ENCODE measurements around the gene ARID5B.

Gene ARID5B

GRCh38 chr10:62082271-62082656 lies 180.8 kb downstream of the ARID5B start:
- no peaks in the 10 kb centered on the region for H3K9me3 ChIP-seq (ENCODE audit: control insufficient read depth, low read depth, low read length)
- no peaks in the 10 kb centered on the region for H3K4me1 ChIP-seq (ENCODE audit: control insufficient read depth, low read depth, low read length)
- H3K36me3 ChIP-seq (ENCODE audit: control insufficient read depth, low read depth, low read length): no peaks in the 10 kb centered on the region
- H3K4me3 ChIP-seq (ENCODE audit: low read length): no peak overlapping the region
- no peak overlapping the region for H3K9ac ChIP-seq (ENCODE audit: low read length)
- H3K27me3 ChIP-seq (ENCODE audit: control insufficient read depth, insufficient read depth, low read length): no peaks in the 10 kb centered on the region
- H3K27ac ChIP-seq (ENCODE audit: low read length): no peak overlapping the region

GRCh38 chr10:62082729-62083411 lies 181.4 kb downstream of the ARID5B start:
- no peaks in the 10 kb centered on the region for H3K4me1 ChIP-seq (ENCODE audit: control insufficient read depth, low read depth, low read length)

GRCh38 chr10:62083412-62084267 lies 182.1 kb downstream of the ARID5B start:
- no peaks in the 10 kb centered on the region for H3K27me3 ChIP-seq (ENCODE audit: control insufficient read depth, insufficient read depth, low read length)
- no peaks in the 10 kb centered on the region for H3K4me1 ChIP-seq (ENCODE audit: control insufficient read depth, low read depth, low read length)
- no peak overlapping the region for H3K9ac ChIP-seq (ENCODE audit: low read length)
- no peak overlapping the region for H3K4me3 ChIP-seq (ENCODE audit: low read length)
- no peak overlapping the region for H3K27ac ChIP-seq (ENCODE audit: low read length)
- no peaks in the 10 kb centered on the region for H3K9me3 ChIP-seq (ENCODE audit: control insufficient read depth, low read depth, low read length)
- no peaks in the 10 kb centered on the region for H3K36me3 ChIP-seq (ENCODE audit: control insufficient read depth, low read depth, low read length)

More at GRCh38 chr10:62082729-62083411, 181.4 kb downstream of the ARID5B start:
- Histone ChIP-seq H3K27ac (ENCODE audit: low read length) (no peak overlapping the region), H3K36me3 (ENCODE audit: control insufficient read depth, low read depth, low read length) (no peaks in the 10 kb centered on the region), H3K9me3 (ENCODE audit: control insufficient read depth, low read depth, low read length) (no peaks in the 10 kb centered on the region), H3K27me3 (ENCODE audit: control insufficient read depth, insufficient read depth, low read length) (no peaks in the 10 kb centered on the region), H3K9ac (ENCODE audit: low read length) (no peak overlapping the region), H3K4me3 (ENCODE audit: low read length) (no peak overlapping the region)

GRCh38 chr10:62084451-62084850 lies 183.0 kb downstream of the ARID5B start:
- Histone ChIP-seq H3K9me3 (ENCODE audit: control insufficient read depth, low read depth, low read length) (no peaks in the 10 kb centered on the region), H3K4me1 (ENCODE audit: control insufficient read depth, low read depth, low read length) (no peaks in the 10 kb centered on the region), H3K27me3 (ENCODE audit: control insufficient read depth, insufficient read depth, low read length) (no peaks in the 10 kb centered on the region), H3K27ac (ENCODE audit: low read length) (no peak overlapping the region), H3K9ac (ENCODE audit: low read length) (no peak overlapping the region), H3K4me3 (ENCODE audit: low read length) (no peak overlapping the region), H3K36me3 (ENCODE audit: control insufficient read depth, low read depth, low read length) (no peaks in the 10 kb centered on the region)

DNA sequence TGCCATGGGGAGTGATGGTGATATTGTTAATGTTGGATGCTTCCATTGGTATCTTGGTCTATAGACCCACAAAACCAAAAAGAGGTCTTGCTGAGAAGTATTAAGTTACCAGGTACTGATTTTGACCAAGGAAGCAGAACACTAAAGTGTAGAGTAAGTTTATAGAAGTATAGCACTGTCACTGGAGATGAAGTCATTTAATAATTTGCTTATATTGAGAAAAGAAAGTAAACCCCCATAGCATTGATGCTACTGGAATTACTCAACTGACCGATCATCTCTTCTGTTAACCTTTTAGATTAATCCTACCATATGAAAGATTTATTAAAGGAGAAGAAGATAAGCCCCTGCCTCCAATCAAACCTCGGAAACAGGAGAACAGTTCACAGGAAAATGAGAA lies 183.9 kb downstream of the ARID5B start:
- Histone ChIP-seq H3K4me1 (ENCODE audit: control insufficient read depth, low read depth, low read length) (no peaks in the 10 kb centered on the region), H3K27ac (ENCODE audit: low read length) (no peak overlapping the region), H3K9ac (ENCODE audit: low read length) (no peak overlapping the region), H3K4me3 (ENCODE audit: low read length) (no peak overlapping the region), H3K9me3 (ENCODE audit: control insufficient read depth, low read depth, low read length) (no peaks in the 10 kb centered on the region), H3K36me3 (ENCODE audit: control insufficient read depth, low read depth, low read length) (no peaks in the 10 kb centered on the region), H3K27me3 (ENCODE audit: control insufficient read depth, insufficient read depth, low read length) (no peaks in the 10 kb centered on the region)

DNA sequence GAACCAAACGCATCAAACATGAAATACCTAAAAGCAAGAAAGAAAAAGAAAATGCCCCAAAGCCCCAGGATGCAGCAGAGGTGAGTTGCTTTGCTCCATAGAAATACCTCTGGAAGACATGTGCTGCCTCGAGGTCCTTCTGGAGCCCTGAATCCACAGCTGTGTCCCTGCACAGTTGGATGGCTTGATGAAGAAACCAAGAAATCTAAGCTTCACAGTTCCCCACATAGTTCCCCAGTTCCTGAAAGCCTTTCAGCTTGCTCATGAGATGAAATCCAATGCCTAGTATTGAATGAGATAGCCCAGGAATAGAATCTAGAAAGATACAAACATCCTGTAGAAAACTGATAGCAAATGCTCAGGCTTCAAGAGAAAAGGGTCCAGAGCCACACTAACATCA lies 184.3 kb downstream of the ARID5B start:
- Histone ChIP-seq H3K9ac (ENCODE audit: low read length) (no peak overlapping the region), H3K36me3 (ENCODE audit: control insufficient read depth, low read depth, low read length) (no peaks in the 10 kb centered on the region), H3K9me3 (ENCODE audit: control insufficient read depth, low read depth, low read length) (no peaks in the 10 kb centered on the region), H3K4me1 (ENCODE audit: control insufficient read depth, low read depth, low read length) (no peaks in the 10 kb centered on the region), H3K4me3 (ENCODE audit: low read length) (no peak overlapping the region), H3K27ac (ENCODE audit: low read length) (no peak overlapping the region), H3K27me3 (ENCODE audit: control insufficient read depth, insufficient read depth, low read length) (no peaks in the 10 kb centered on the region)

DNA sequence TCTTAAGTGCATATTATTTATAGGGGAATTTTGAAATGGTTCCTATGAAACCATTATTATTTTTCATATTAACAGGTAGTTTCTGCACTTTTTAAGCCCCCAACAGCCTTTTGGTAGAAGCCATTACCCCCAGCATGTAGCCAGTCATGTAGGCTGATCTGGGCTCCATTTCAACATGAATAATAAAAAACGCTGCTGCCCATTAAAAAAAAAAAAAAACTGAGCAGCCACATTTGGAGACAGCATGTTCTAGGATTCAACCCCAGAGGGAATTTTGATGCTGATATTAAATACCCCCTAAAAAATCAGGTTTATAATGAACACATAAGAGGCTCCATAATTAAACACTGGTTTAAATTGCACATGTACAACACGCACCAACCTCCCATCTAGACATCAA lies 185.8 kb downstream of the ARID5B start:
- Histone ChIP-seq H3K4me1 (ENCODE audit: control insufficient read depth, low read depth, low read length) (no peaks in the 10 kb centered on the region), H3K9me3 (ENCODE audit: control insufficient read depth, low read depth, low read length) (no peaks in the 10 kb centered on the region), H3K27me3 (ENCODE audit: control insufficient read depth, insufficient read depth, low read length) (no peaks in the 10 kb centered on the region), H3K9ac (ENCODE audit: low read length) (no peak overlapping the region), H3K27ac (ENCODE audit: low read length) (no peak overlapping the region), H3K4me3 (ENCODE audit: low read length) (no peak overlapping the region), H3K36me3 (ENCODE audit: control insufficient read depth, low read depth, low read length) (no peaks in the 10 kb centered on the region)

DNA sequence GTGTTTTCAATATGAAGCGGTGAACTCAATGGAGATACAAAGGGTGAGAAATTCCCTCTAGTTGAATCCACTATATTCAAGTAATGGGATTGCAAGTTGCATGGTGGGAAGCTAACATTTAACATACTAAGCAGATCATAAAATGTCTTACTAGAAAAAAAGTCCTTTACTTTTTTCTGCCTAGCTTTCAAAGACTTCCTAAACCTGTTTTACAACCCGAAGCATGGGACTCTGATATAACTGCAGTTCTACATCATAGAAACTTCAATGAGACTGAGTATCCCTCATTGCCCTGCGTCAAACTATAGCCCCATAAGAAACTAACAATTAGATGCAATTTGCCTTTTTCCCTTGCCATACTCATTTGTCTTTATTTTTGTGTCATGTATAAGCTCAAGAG lies 187.3 kb downstream of the ARID5B start:
- Histone ChIP-seq H3K9me3 (ENCODE audit: control insufficient read depth, low read depth, low read length) (no peaks in the 10 kb centered on the region), H3K27ac (ENCODE audit: low read length) (no peak overlapping the region), H3K36me3 (ENCODE audit: control insufficient read depth, low read depth, low read length) (no peaks in the 10 kb centered on the region), H3K4me1 (ENCODE audit: control insufficient read depth, low read depth, low read length) (no peaks in the 10 kb centered on the region), H3K9ac (ENCODE audit: low read length) (no peak overlapping the region), H3K27me3 (ENCODE audit: control insufficient read depth, insufficient read depth, low read length) (no peaks in the 10 kb centered on the region), H3K4me3 (ENCODE audit: low read length) (no peak overlapping the region)

GRCh38 chr10:62092301-62093030 lies 191.0 kb downstream of the ARID5B start:
- Histone ChIP-seq H3K9me3 (ENCODE audit: control insufficient read depth, low read depth, low read length) (no peaks in the 10 kb centered on the region), H3K36me3 (ENCODE audit: control insufficient read depth, low read depth, low read length) (no peaks in the 10 kb centered on the region), H3K4me3 (ENCODE audit: low read length) (no peak overlapping the region), H3K27ac (ENCODE audit: low read length) (no peak overlapping the region), H3K27me3 (ENCODE audit: control insufficient read depth, insufficient read depth, low read length) (no peaks in the 10 kb centered on the region), H3K9ac (ENCODE audit: low read length) (no peak overlapping the region), H3K4me1 (ENCODE audit: control insufficient read depth, low read depth, low read length) (no peaks in the 10 kb centered on the region)

- no peak overlapping the region for H3K27ac ChIP-seq (ENCODE audit: low read length)
- no peaks in the 10 kb centered on the region for H3K4me1 ChIP-seq (ENCODE audit: control insufficient read depth, low read depth, low read length)
- H3K4me3 ChIP-seq (ENCODE audit: low read length): no peak overlapping the region
- H3K9ac ChIP-seq (ENCODE audit: low read length): no peak overlapping the region
- H3K36me3 ChIP-seq (ENCODE audit: control insufficient read depth, low read depth, low read length): no peaks in the 10 kb centered on the region
- H3K27me3 ChIP-seq (ENCODE audit: control insufficient read depth, insufficient read depth, low read length): no peaks in the 10 kb centered on the region
- H3K9me3 ChIP-seq (ENCODE audit: control insufficient read depth, low read depth, low read length): no peaks in the 10 kb centered on the region
Observed at GRCh38 chr10:62093863-62094291, 192.4 kb downstream of the ARID5B start.

DNA sequence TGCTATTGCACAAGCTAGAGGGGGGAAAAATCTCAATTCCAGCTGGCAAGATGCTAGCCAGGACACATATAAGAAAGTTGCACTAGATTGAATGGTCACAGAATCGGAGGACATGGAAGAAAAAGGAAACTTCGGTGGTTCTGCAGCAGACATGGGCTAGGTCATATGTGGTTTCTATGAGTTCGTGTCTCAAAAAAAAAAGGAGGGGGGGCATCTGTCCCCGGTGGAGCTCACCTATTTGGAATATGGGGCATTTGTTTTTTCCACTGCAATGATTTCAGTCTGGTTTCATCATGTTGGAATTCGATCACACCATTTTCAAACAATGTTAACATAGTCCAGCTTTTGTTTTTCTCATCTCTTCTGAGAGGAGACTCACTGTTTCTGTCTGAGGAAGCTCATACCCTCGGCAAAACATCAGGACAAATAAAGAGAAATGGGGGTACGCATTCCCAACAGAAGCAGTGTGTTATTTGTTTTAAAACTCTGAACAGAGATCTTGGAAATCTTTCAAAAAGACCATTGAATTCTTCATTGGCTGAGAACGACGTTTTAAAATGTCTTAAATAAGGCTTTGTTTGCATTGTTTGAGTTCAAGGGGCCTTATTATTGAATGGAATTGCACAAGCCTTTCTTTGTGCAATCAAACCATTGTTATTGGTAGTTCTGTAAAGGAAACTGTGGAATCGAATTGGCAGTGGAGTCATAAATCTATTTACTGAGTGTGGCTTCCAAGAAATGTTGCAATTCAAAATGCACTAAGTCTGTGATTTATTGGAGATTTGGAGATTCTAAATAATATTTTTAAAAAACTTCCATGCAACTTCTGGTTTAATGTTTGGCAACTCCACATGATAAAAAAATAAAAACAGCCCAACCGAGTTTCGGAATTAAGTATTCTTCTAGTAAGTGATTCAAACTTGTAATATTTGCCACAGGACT lies 194.0 kb downstream of the ARID5B start:
- Histone ChIP-seq H3K9me3 (ENCODE audit: control insufficient read depth, low read depth, low read length) (no peaks in the 10 kb centered on the region), H3K4me1 (ENCODE audit: control insufficient read depth, low read depth, low read length) (no peaks in the 10 kb centered on the region), H3K9ac (ENCODE audit: low read length) (no peak overlapping the region), H3K27ac (ENCODE audit: low read length) (no peak overlapping the region), H3K36me3 (ENCODE audit: control insufficient read depth, low read depth, low read length) (no peaks in the 10 kb centered on the region), H3K27me3 (ENCODE audit: control insufficient read depth, insufficient read depth, low read length) (no peaks in the 10 kb centered on the region), H3K4me3 (ENCODE audit: low read length) (no peak overlapping the region)

Measured in iPS-18a (cell line).